ENCODE data around the gene CASP3. TPM values are rescaled to one million over a fixed set of nuclear protein-coding genes. Genes with fewer than 3 reads are reported as not detected.
"Not testable (repeated sequence)": the region's sequence is repeated elsewhere in the genome, so short reads cannot be mapped to it uniquely, and the experiment has no call there.

CASP3 gene
- polyA plus RNA-seq, 4 donors, result 37.2 to 66.6 (median 57.8) TPM

GRCh38 chr4:184660978-184661377 is 11.7 kb upstream of the CASP3 start:
- no peak for FAIRE-seq
- H3K36me3 ChIP-seq (ENCODE audit: control insufficient read depth in 3 of 3, insufficient read depth in 2 of 3, low read depth in 1 of 3, low read length in 3 of 3), result peaks cover 0 to 8% (median 0%) of the 10 kb centered on the region in 3 donors

GRCh38 chr4:184657820-184658219 is 8.6 kb upstream of the CASP3 start:
- H3K36me3 ChIP-seq (ENCODE audit: control insufficient read depth in 3 of 3, insufficient read depth in 2 of 3, low read depth in 1 of 3, low read length in 3 of 3), result peaks cover 0 to 12% (median 2%) of the 10 kb centered on the region in 3 donors

More at GRCh38 chr4:184660978-184661377, 11.7 kb upstream of the CASP3 start:
- Histone ChIP-seq H3K4me3 (ENCODE audit: low read depth in 1 of 3, low read length in 3 of 3) (no peak overlapping the region), H3K9me3 (ENCODE audit: control insufficient read depth in 2 of 2, insufficient read depth in 1 of 2, low read depth in 1 of 2, low read length in 1 of 2) (no peaks in the 10 kb centered on the region), H3K27me3 (ENCODE audit: control insufficient read depth in 3 of 3, insufficient read depth in 3 of 3, low read length in 3 of 3) (no peaks in the 10 kb centered on the region), H3K4me1 (ENCODE audit: control insufficient read depth in 3 of 3, insufficient read depth in 2 of 3, low read depth in 1 of 3, low read length in 2 of 3) (no peaks in the 10 kb centered on the region), H3K27ac (ENCODE audit: low read depth in 1 of 3, low read length in 2 of 3) (no peak overlapping the region)
- DNase-seq, result no peak

GRCh38 chr4:184657144-184657543 is 7.9 kb upstream of the CASP3 start:
- Histone ChIP-seq H3K27ac (ENCODE audit: low read depth in 1 of 3, low read length in 2 of 3) (no peak overlapping the region), H3K4me1 (ENCODE audit: control insufficient read depth in 3 of 3, insufficient read depth in 2 of 3, low read depth in 1 of 3, low read length in 2 of 3) (no peaks in the 10 kb centered on the region), H3K4me3 (ENCODE audit: low read depth in 1 of 3, low read length in 3 of 3) (no peak overlapping the region), H3K9me3 (ENCODE audit: control insufficient read depth in 2 of 2, insufficient read depth in 1 of 2, low read depth in 1 of 2, low read length in 1 of 2) (no peaks in the 10 kb centered on the region), H3K27me3 (ENCODE audit: control insufficient read depth in 3 of 3, insufficient read depth in 3 of 3, low read length in 3 of 3) (no peaks in the 10 kb centered on the region), H3K36me3 (ENCODE audit: control insufficient read depth in 3 of 3, insufficient read depth in 2 of 3, low read depth in 1 of 3, low read length in 3 of 3) (peaks cover 0 to 12% (median 2%) of the 10 kb centered on the region in 3 donors)
- 82 to 95% (median 90%) methylated on average over 3 of the region's 3 CpGs for WGBS, 3 donors
- FAIRE-seq, result no peak
- DNase-seq, result no peak

More at GRCh38 chr4:184657820-184658219, 8.6 kb upstream of the CASP3 start:
- H3K9me3 ChIP-seq (ENCODE audit: control insufficient read depth in 2 of 2, insufficient read depth in 1 of 2, low read depth in 1 of 2, low read length in 1 of 2); H3K4me1 ChIP-seq (ENCODE audit: control insufficient read depth in 3 of 3, insufficient read depth in 2 of 3, low read depth in 1 of 3, low read length in 2 of 3); H3K27me3 ChIP-seq (ENCODE audit: control insufficient read depth in 3 of 3, insufficient read depth in 3 of 3, low read length in 3 of 3); DNase-seq; FAIRE-seq; H3K4me3 ChIP-seq (ENCODE audit: low read depth in 1 of 3, low read length in 3 of 3); H3K27ac ChIP-seq (ENCODE audit: low read depth in 1 of 3, low read length in 2 of 3): not testable (repeated sequence)
- WGBS, 3 donors, result 98 to 100% (median 98%) methylated on average over 9 of the region's 9 CpGs

GRCh38 chr4:184655889-184656869 is 6.9 kb upstream of the CASP3 start:
- no peak for DNase-seq
- WGBS, 3 donors, result 91 to 96% (median 95%) methylated on average over 8 of the region's 8 CpGs
- FAIRE-seq, result no peak
- Histone ChIP-seq H3K27me3 (ENCODE audit: control insufficient read depth in 3 of 3, insufficient read depth in 3 of 3, low read length in 3 of 3) (no peaks in the 10 kb centered on the region), H3K36me3 (ENCODE audit: control insufficient read depth in 3 of 3, insufficient read depth in 2 of 3, low read depth in 1 of 3, low read length in 3 of 3) (peaks cover 0 to 9% (median 2%) of the 10 kb centered on the region in 3 donors), H3K9me3 (ENCODE audit: control insufficient read depth in 2 of 2, insufficient read depth in 1 of 2, low read depth in 1 of 2, low read length in 1 of 2) (no peaks in the 10 kb centered on the region), H3K27ac (ENCODE audit: low read depth in 1 of 3, low read length in 2 of 3) (no peak overlapping the region), H3K4me1 (ENCODE audit: control insufficient read depth in 3 of 3, insufficient read depth in 2 of 3, low read depth in 1 of 3, low read length in 2 of 3) (no peaks in the 10 kb centered on the region), H3K4me3 (ENCODE audit: low read depth in 1 of 3, low read length in 3 of 3) (no peak overlapping the region)

- 12 to 43% (median 36%) methylated on average over 2 of the region's 2 CpGs for WGBS, 3 donors
- FAIRE-seq, result no peak
- H3K4me3 ChIP-seq (ENCODE audit: low read depth in 1 of 3, low read length in 3 of 3), result no peak overlapping the region
Observed at GRCh38 chr4:184653650-184654049, 4.4 kb upstream of the CASP3 start.

GRCh38 chr4:184652681-184653080 is 3.4 kb upstream of the CASP3 start:
- H3K27me3 ChIP-seq (ENCODE audit: control insufficient read depth in 3 of 3, insufficient read depth in 3 of 3, low read length in 3 of 3); DNase-seq; H3K4me1 ChIP-seq (ENCODE audit: control insufficient read depth in 3 of 3, insufficient read depth in 2 of 3, low read depth in 1 of 3, low read length in 2 of 3); H3K9me3 ChIP-seq (ENCODE audit: control insufficient read depth in 2 of 2, insufficient read depth in 1 of 2, low read depth in 1 of 2, low read length in 1 of 2); H3K36me3 ChIP-seq (ENCODE audit: control insufficient read depth in 3 of 3, insufficient read depth in 2 of 3, low read depth in 1 of 3, low read length in 3 of 3); FAIRE-seq; H3K4me3 ChIP-seq (ENCODE audit: low read depth in 1 of 3, low read length in 3 of 3); H3K27ac ChIP-seq (ENCODE audit: low read depth in 1 of 3, low read length in 2 of 3): not testable (repeated sequence)

More at GRCh38 chr4:184653650-184654049, 4.4 kb upstream of the CASP3 start:
- no peaks in the 10 kb centered on the region for H3K9me3 ChIP-seq (ENCODE audit: control insufficient read depth in 2 of 2, insufficient read depth in 1 of 2, low read depth in 1 of 2, low read length in 1 of 2)
- peaks cover 0 to 7% (median 2%) of the 10 kb centered on the region in 3 donors for H3K36me3 ChIP-seq (ENCODE audit: control insufficient read depth in 3 of 3, insufficient read depth in 2 of 3, low read depth in 1 of 3, low read length in 3 of 3)
- H3K4me1 ChIP-seq (ENCODE audit: control insufficient read depth in 3 of 3, insufficient read depth in 2 of 3, low read depth in 1 of 3, low read length in 2 of 3), result peaks cover 0 to 6% (median 3%) of the 10 kb centered on the region in 3 donors
- no peak overlapping the region for H3K27ac ChIP-seq (ENCODE audit: low read depth in 1 of 3, low read length in 2 of 3)
- no peak for DNase-seq
- no peaks in the 10 kb centered on the region for H3K27me3 ChIP-seq (ENCODE audit: control insufficient read depth in 3 of 3, insufficient read depth in 3 of 3, low read length in 3 of 3)

- Histone ChIP-seq H3K27me3 (ENCODE audit: control insufficient read depth in 3 of 3, insufficient read depth in 3 of 3, low read length in 3 of 3) (no peaks in the 10 kb centered on the region), H3K36me3 (ENCODE audit: control insufficient read depth in 3 of 3, insufficient read depth in 2 of 3, low read depth in 1 of 3, low read length in 3 of 3) (peaks cover 0 to 5% (median 2%) of the 10 kb centered on the region in 3 donors), H3K4me3 (ENCODE audit: low read depth in 1 of 3, low read length in 3 of 3) (no peak overlapping the region), H3K9me3 (ENCODE audit: control insufficient read depth in 2 of 2, insufficient read depth in 1 of 2, low read depth in 1 of 2, low read length in 1 of 2) (no peaks in the 10 kb centered on the region), H3K4me1 (ENCODE audit: control insufficient read depth in 3 of 3, insufficient read depth in 2 of 3, low read depth in 1 of 3, low read length in 2 of 3) (peaks cover 0 to 11% (median 6%) of the 10 kb centered on the region in 3 donors), H3K27ac (ENCODE audit: low read depth in 1 of 3, low read length in 2 of 3) (no peak overlapping the region)
- FAIRE-seq, result no peak
- no peak for DNase-seq
- WGBS, 3 donors, result 95 to 97% (median 95%) methylated on average over 8 of the region's 8 CpGs
Observed at GRCh38 chr4:184651899-184652298, 2.7 kb upstream of the CASP3 start.

- Histone ChIP-seq H3K27me3 (ENCODE audit: control insufficient read depth in 3 of 3, insufficient read depth in 3 of 3, low read length in 3 of 3) (no peaks in the 10 kb centered on the region), H3K9me3 (ENCODE audit: control insufficient read depth in 2 of 2, insufficient read depth in 1 of 2, low read depth in 1 of 2, low read length in 1 of 2) (no peaks in the 10 kb centered on the region), H3K4me1 (ENCODE audit: control insufficient read depth in 3 of 3, insufficient read depth in 2 of 3, low read depth in 1 of 3, low read length in 2 of 3) (peaks cover 2 to 21% (median 15%) of the 10 kb centered on the region in 3 donors), H3K27ac (ENCODE audit: low read depth in 1 of 3, low read length in 2 of 3) (peak overlapping the region; percentile 81 to 97 (median 89)), H3K36me3 (ENCODE audit: control insufficient read depth in 3 of 3, insufficient read depth in 2 of 3, low read depth in 1 of 3, low read length in 3 of 3) (peaks cover 0 to 4% (median 0%) of the 10 kb centered on the region in 3 donors), H3K4me3 (ENCODE audit: low read depth in 1 of 3, low read length in 3 of 3) (peak overlapping the region; percentile 49 to 93 (median 69))
- peak; percentile 54 to 74 for DNase-seq
- FAIRE-seq, result no peak
- 32 to 34% (median 32%) methylated on average over 21 of the region's 21 CpGs for WGBS, 3 donors
Observed at GRCh38 chr4:184649971-184650855, 966 bp upstream of the CASP3 start.
